Right cardiac atrium (tissue), 5 donors: ENCODE data around the gene RDH13. TPM values are rescaled to one million over a fixed set of nuclear protein-coding genes. Genes with fewer than 3 reads are reported as not detected.
A peak's percentile ranks its signal among the peaks of the same experiment; 100 is the strongest.

Experiments used
- ATAC-seq, 2 donors: fragments of 200-7000 bp; cut with Tn5 transposase; one replicate each; pipeline versions ENCODE4 v1.8.0 to v1.9.1; 2020; ENCODE audit warnings: moderate library complexity in 2 of 2, mild to moderate bottlenecking in 1 of 2
- DNase-seq, 3 donors: peaks; one replicate each; pipeline ENCODE4 v3.0.0-alpha.2; 2020
- H3K27ac ChIP-seq: one replicate; pipeline ENCODE4 v1.5.1; 2013; ENCODE audit warnings: mild to moderate bottlenecking, low read length, control low read depth, moderate library complexity
- H3K27me3 ChIP-seq: one replicate; pipeline ENCODE4 v1.6.1; 2013; ENCODE audit not compliant: control insufficient read depth, insufficient read depth
- H3K4me1 ChIP-seq: one replicate; pipeline ENCODE4 v1.6.1; 2013; ENCODE audit warnings: low read length; ENCODE audit not compliant: control insufficient read depth, insufficient read depth
- H3K4me3 ChIP-seq: one replicate; pipeline ENCODE4 v1.5.1; 2013; ENCODE audit warnings: low read length, control low read depth
- H3K9me3 ChIP-seq: one replicate; pipeline ENCODE4 v1.6.1; 2013; ENCODE audit warnings: low read length; ENCODE audit not compliant: control insufficient read depth
- WGBS: extraction: QIAGEN DNeasy Blood & Tissue Kit; methylation state at CpG from one replicate; pipeline ENCODE4 v1.1.7; 2013; 5-methylcytosine and 5-hydroxymethylcytosine counted together
- intact Hi-C, 4 donors: fragments of 100-400 bp; cut with DNase I; formaldehyde crosslinking; loops; one replicate each; pipeline versions ENCODE4 v1.11.0 to v1.14.0; 2022 to 2023
- polyA plus RNA-seq: library from polyadenylated mRNA; stranded (reverse); fragments of 200-250 nt; gene quantifications from one replicate; pipeline ENCODE4 v1.2.3, GENCODE V29; 2013
- total RNA-seq, 4 donors: library from RNA; stranded (reverse); fragmentation: NEBNext Ultra II Directional; extraction: Animal tissue kit (Norgen Biotek cat#: 25700); gene quantifications; one replicate each; pipeline ENCODE4 v1.2.1, GENCODE V29; 2021
- donor health status: healthy with polysubstance abuse.
- donor health status: DM: no; HTN: yes; CAD: no.
- donor health status: DM: no; HTN: no; CAD: no.
- donor health status: DM: no; HTN: yes; CAD: no; lungs with severe emphysema.
- donor health status: DM: yes; HTN: yes; CAD: no.

Gene RDH13
- total and polyA plus RNA-seq, 5 donors: 25.5 to 42.6 (median 30.1) TPM

DNA sequence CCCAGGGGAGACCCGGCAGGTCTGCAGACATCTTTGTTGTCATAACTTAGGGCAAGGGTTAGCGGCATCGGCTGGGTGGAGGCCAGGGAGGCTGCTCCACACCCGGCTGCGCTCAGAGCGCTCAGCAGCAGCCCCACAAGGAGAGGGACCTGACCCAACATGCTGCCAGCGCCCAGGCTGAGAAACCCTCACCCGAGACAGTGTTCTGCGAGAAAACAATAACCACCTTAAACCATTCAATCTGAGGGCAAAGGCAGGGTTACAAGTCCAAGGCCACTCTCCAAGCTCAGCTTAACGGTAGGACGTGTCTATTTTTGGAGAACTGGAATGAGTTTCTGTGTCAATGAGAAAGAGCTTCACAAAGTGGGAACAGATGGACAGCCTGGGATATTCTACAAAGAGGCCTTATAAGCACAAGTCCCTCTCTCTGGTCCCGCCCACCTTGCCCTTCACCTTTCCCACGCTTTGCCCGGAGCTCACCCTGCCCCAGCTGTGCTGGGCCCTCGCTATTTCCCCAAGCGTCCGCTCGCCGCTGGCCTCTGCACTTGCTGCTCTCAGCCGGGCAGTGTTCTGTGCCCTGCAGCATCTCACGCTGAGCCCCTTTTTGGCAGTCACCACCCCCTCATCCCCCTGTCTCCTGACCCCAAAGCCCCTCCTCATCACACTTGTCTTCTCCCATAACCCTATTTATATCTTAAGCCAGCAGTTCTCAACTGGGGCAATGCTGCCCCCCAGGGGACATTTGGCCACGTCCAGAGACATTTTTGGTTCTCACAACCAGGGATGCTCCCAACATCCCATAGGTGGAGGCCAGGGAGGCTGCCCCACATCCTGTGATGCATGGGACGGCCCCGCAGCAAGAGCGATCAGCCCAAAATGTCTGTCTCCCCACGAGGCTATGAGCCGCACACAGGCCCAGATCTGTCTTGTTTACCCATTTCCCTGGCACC lies 36.9 kb upstream of the RDH13 start:
- Histone ChIP-seq H3K27ac (peak overlapping the region; percentile 31), H3K4me3 (no peak overlapping the region), H3K9me3 (no peaks in the 10 kb centered on the region), H3K4me1 (no peaks in the 10 kb centered on the region), H3K27me3 (no peaks in the 10 kb centered on the region)
- no peak for ATAC-seq
- intact Hi-C loops: no loop called here
- 81% methylated on average over 27 of the region's 27 CpGs for WGBS
- DNase-seq: peak in 1 of 3 donors; percentile 68

DNA sequence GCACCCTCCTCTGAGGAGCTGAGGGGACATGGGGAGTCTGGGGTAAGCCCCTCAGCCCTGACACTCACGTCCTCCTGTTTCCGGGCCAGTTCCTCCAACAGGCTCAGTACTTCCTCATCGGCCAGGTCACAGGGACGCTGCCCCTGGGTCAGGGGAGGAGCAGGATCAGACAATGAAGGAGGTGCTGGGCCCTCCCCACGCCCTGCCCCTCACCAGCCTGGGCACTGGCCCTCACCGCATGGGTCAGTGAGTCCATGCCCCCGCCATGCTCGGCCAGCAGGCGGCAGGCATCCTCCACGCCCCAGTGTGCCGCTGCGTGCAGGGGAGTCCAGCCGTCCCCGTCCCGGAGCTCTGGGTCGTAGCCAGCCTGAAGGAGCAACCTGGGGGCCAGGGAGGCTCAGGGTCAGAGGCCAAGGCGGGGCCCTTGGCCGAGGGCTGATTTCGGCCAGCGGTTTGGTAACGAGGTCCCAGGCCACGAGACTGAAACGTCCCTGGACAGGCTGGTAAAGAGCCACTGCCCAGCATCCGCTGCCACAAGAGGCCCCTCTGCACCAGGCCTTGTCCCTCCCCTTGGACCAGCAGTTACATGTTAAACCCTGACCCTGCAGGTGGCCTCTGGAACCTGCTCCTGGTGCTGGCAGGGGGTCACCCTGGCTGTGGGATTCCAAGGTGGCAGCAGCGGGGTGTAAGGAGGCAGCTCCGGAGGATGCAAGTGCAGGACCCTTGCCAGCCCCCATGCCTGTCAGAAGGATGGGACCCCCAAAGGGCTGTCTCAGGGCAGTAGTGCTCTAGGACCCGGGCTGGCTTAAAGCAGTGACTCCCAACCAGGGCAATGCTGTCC lies 36.0 kb upstream of the RDH13 start:
- no peak overlapping the region for H3K27ac ChIP-seq
- DNase-seq: peak in 1 of 3 donors; percentile 61
- ATAC-seq: peak; percentile 5 to 20
- intact Hi-C loops: no loop called here
- H3K4me1 ChIP-seq: no peaks in the 10 kb centered on the region
- H3K9me3 ChIP-seq: no peaks in the 10 kb centered on the region
- WGBS: 87% methylated on average over 27 of the region's 27 CpGs
- no peaks in the 10 kb centered on the region for H3K27me3 ChIP-seq
- no peak overlapping the region for H3K4me3 ChIP-seq

DNA sequence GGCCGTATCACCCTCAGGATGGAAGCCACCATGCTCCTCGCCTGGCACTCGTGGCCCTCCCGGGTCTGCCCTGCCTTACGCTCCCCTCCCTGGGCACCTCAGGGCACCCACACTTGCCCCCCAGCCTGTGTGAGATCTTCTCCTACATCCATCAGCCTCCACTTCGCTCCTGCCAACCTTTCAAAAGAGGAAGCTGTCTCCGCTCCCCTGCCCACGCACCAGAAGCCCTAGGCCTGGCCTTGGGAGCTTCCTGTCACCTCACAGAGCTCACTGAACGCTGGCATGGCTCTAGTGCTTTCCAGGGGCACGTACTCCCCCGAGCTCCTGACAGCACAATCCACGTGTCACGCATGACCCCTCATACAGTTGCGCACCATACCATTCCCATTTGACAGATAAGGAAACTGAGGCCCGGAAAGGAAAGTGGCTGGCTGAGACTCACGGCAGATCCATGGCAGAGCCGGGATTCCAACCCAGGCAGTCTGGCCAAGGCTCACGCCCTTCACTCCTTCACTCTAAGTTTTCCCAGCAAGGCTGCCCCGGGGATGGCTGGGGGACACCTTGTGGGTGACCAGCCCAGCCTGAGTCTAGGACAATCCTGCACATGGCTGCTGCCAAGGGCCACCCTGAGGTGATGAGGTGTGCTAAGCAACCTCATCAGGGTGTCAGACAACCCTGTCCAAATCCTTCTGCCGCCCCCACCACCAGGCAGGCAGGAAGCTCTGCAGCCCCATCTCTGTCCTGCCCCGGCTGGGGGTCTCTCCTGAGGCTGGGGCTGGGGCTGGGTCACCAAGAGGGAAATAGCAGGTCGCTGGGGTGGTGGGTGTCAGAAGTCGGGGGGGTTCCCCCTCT lies 35.1 kb upstream of the RDH13 start:
- ATAC-seq (peak in 1 of 2 donors; percentile 6), DNase-seq (peak in 2 of 3 donors; percentile 25 to 43)
- H3K9me3 ChIP-seq: no peaks in the 10 kb centered on the region
- no peaks in the 10 kb centered on the region for H3K4me1 ChIP-seq
- intact Hi-C loops: no loop called here
- H3K4me3 ChIP-seq: no peak overlapping the region
- 92% methylated on average over 23 of the region's 23 CpGs for WGBS
- no peaks in the 10 kb centered on the region for H3K27me3 ChIP-seq
- no peak overlapping the region for H3K27ac ChIP-seq

DNA sequence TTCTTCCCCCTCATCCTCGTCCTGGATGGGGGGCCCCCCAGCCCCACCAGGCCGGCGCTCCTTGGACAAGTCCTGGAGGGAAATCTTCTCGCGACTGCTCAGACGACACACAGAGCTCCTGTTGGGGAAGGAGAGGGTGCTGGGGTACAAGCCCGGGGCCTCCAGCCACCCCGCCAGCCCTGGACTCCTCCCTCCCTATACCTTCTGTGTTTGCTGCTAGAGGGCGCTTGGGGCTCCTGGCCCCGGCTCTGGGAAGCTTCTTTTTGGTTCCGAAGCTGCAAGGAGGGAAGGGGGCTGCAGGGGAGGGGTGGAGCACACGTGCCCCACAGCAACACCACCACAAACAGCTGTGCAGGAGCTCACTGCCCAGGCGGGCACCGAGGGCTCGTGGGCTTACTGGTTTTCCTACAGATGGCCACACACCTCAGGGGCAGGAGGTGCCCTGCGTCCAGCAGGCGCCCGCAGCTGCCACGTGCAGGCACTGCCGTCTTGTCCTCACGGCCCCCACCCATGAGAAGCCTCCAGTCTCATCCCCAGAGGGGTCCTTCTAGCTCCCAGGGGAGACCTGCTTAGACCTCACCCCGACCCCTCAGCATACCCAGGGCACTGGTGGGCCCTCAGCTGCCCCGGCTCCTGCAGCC lies 33.2 kb upstream of the RDH13 start:
- no peak overlapping the region for H3K4me3 ChIP-seq
- no peak overlapping the region for H3K27ac ChIP-seq
- intact Hi-C loops: no loop called here
- H3K27me3 ChIP-seq: no peaks in the 10 kb centered on the region
- no peaks in the 10 kb centered on the region for H3K9me3 ChIP-seq
- DNase-seq (peak in 2 of 3 donors; percentile 28 to 52), ATAC-seq (no peak)
- WGBS: 76% methylated on average over 23 of the region's 23 CpGs
- H3K4me1 ChIP-seq: no peaks in the 10 kb centered on the region

DNA sequence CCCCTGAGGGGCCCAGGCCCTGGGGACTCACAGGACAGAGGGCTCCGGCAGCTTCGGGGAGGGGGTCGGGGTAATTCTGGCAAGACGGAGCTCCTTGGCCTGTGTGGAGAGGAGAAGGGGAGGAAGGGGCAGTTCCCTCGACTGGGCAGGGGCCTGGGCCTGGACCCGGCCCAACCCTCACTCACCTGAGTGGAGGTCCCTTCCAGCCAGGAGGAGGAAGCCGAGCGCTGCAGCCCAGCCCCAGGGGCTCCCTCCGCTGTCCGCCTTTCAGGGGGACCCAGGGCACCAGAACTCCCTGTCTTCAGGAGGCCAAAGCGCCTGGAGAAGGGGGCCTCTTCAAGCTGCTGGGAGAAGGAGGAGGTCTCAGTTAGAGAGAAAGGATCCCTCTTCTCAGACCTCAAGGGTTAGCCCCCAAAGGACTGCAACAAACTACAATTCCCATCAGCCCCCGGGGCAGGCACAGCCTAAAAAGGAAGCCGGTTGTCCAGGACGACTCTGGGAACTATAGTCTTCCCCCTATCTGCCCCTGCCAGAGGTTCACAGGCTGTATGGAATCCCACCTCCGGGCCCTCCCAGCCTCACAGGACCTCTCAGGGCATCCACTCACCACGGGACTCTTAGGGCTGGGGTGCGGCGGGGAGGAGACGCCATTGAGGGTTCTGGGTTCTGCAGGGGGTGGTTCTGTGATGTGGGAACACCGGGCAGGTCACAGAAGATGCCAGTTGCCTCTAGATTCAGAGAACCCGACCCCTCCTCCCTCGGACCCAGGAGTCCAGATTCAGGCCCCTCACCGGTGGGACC lies 32.5 kb upstream of the RDH13 start:
- Histone ChIP-seq H3K9me3 (no peaks in the 10 kb centered on the region), H3K4me1 (no peaks in the 10 kb centered on the region), H3K27me3 (no peaks in the 10 kb centered on the region), H3K27ac (no peak overlapping the region), H3K4me3 (no peak overlapping the region)
- DNase-seq (peak in 2 of 3 donors; percentile 28 to 53), ATAC-seq (no peak)
- 86% methylated on average over 23 of the region's 23 CpGs for WGBS
- intact Hi-C loops: no loop called here

DNA sequence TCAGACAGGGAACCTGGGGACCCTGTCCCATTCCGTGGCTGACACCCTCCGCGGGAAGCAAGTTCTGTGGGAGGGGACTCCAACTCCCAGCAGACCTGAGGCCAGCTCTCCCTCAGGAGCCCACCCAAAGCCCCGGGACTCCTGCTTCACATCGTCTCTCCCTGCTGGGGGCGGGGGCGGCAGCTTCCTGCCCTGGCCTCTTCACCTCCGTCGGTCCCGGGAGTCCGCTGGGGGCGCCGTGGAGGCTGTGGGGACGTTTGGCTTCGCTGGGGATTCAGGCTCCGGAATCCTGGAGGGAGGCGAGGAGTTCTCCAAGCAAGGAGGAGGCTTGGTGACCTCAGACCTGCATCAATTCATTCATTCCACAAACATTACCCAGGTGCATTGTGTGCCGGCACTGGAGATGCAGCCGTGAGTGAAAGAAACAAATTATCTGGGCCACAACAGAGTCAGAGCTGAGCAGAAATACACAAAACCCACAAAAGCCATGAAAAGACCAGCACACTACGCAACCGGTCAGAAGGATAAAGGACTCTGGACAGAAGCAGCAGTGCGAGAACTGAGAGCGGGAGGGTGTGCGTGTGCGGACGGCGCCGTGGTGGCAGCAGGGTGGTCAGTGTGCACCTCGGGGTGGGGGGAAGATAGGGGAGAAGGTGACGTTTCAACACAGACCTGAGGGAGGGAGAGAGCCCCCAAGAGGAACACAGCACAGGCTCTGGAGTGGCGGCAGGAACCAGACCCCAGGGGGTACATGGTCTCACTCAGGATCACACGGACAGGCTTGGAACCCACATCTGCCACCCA lies 31.7 kb upstream of the RDH13 start:
- H3K27ac ChIP-seq: no peak overlapping the region
- DNase-seq: peak in 1 of 3 donors; percentile 50

DNA sequence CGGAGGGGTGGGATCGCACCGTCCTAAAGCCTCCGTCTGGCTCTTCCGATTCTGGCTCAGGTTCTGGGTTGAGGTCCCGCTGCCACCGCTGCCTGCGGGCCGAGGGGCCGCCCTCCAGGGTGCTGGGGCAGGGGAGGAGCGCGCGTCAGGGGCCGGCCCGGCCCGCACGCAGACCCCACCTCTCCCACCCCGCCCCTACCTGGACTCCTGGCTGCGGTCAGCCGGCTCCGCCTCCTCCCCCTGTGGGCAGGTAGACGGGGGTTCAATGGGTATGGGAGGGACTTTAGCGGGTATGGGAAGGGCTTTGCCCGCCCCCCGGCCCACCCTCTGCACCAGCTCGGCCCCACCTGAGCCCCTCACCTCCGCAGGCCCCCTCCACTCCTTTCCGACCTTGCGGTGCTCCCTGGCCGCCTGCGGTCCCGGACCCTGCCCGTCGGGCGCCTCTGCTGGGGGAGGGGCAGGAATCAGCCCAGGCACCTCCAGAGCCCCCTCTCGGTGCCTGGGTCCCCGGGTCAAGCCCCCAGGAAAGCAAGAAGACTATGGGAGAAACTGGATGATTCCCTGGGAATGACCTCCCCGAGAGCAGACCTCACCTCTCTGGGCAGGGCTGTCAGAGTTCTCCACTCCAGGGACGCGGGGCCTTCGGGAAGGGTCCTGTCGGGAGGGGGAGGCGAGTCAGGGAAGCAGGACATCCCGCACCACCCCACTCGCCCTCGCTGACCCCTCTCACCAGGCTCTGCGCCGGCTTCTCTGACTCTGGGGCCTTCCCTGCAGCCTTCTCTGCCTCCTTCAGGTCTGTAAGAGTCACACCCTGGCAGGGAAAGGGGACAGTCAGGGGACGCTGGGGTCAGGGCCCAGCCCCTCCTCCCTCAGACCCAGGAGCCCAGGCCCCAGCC lies 29.7 kb upstream of the RDH13 start:
- no peaks in the 10 kb centered on the region for H3K27me3 ChIP-seq
- DNase-seq: no peak
- WGBS: 88% methylated on average over 49 of the region's 49 CpGs
- no peak overlapping the region for H3K27ac ChIP-seq
- H3K4me1 ChIP-seq: peaks cover 4% of the 10 kb centered on the region
- ATAC-seq: peak in 1 of 2 donors; percentile 3
- intact Hi-C loops: no loop called here
- H3K9me3 ChIP-seq: no peaks in the 10 kb centered on the region
- no peak overlapping the region for H3K4me3 ChIP-seq

More for the DNA sequence above, 31.7 kb upstream of the RDH13 start:
- Histone ChIP-seq H3K27me3 (no peaks in the 10 kb centered on the region), H3K9me3 (no peaks in the 10 kb centered on the region), H3K4me3 (no peak overlapping the region), H3K4me1 (no peaks in the 10 kb centered on the region)
- intact Hi-C loops: no loop called here
- 82% methylated on average over 32 of the region's 32 CpGs for WGBS
- no peak for ATAC-seq

DNA sequence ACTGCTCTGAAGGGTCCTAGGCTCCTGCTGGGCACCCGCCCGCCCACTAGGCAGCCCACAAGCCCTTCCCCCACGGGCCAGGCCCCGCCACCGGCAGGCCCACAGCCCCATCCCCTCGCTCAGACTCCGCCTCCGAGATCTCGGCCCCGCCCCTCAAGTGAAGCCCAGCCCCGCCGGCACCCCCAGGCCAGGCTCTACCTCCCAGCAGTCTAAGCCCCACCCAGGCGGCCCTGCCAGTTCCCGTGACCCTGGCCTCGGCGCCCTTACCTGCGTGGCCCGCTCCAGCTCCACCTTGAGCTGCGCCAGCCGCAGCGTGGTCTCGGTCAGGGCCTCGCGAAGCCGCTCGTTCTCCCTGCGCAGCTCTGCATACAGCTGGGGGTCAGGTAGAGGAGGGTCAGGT lies 29.0 kb upstream of the RDH13 start:
- Histone ChIP-seq H3K27ac (no peak overlapping the region), H3K4me3 (no peak overlapping the region), H3K4me1 (peaks cover 4% of the 10 kb centered on the region), H3K27me3 (no peaks in the 10 kb centered on the region), H3K9me3 (no peaks in the 10 kb centered on the region)
- ATAC-seq (no peak), DNase-seq (peak in 1 of 3 donors; percentile 58)
- 85% methylated on average over 27 of the region's 27 CpGs for WGBS
- intact Hi-C loops: no loop called here
